GM12874 (cell line): Measurements from ENCODE around the gene PPM1E.

ENCODE experiments used
- CTCF ChIP-seq: IDR thresholded peaks from 2 replicates; pipeline ENCODE4 v1.5.1; 2011; ENCODE audit warnings: low read depth, mild to moderate bottlenecking, control low read depth, low read length, moderate library complexity; ENCODE audit not compliant: insufficient read depth

The PPM1E gene

GRCh38 chr17:58875261-58875660, 119.6 kb downstream of the PPM1E start:
- TF ChIP-seq CTCF: no peak

- TF ChIP-seq CTCF: no peak
Measured at GRCh38 chr17:58884161-58884560, 128.5 kb downstream of the PPM1E start.

- no peak for TF ChIP-seq CTCF
Measured at GRCh38 chr17:58886514-58886913, 130.9 kb downstream of the PPM1E start.

- no peak for TF ChIP-seq CTCF
Measured at GRCh38 chr17:58889928-58890327, 134.3 kb downstream of the PPM1E start.

GRCh38 chr17:58899191-58899590, 143.5 kb downstream of the PPM1E start:
- no peak for TF ChIP-seq CTCF

- TF ChIP-seq CTCF: no peak
Measured at GRCh38 chr17:58902322-58902721, 146.7 kb downstream of the PPM1E start.

- no peak for TF ChIP-seq CTCF
Measured at GRCh38 chr17:58911741-58912343, 156.2 kb downstream of the PPM1E start.
